Activated CD4-positive, alpha-beta T cell treated with anti-CD3 and anti-CD28 coated beads for 4 hours (primary cell): ENCODE results near the gene ACACA.
A peak's percentile ranks its signal among the peaks of the same experiment; 100 is the strongest.
"Not testable (repeated sequence)": the region's sequence is repeated elsewhere in the genome, so short reads cannot be mapped to it uniquely, and the experiment has no call there.

Experiments used
- DNase-seq, 2 donors: peaks; one replicate each; pipeline ENCODE4 v3.0.0-alpha.2; 2020

ACACA gene

DNA sequence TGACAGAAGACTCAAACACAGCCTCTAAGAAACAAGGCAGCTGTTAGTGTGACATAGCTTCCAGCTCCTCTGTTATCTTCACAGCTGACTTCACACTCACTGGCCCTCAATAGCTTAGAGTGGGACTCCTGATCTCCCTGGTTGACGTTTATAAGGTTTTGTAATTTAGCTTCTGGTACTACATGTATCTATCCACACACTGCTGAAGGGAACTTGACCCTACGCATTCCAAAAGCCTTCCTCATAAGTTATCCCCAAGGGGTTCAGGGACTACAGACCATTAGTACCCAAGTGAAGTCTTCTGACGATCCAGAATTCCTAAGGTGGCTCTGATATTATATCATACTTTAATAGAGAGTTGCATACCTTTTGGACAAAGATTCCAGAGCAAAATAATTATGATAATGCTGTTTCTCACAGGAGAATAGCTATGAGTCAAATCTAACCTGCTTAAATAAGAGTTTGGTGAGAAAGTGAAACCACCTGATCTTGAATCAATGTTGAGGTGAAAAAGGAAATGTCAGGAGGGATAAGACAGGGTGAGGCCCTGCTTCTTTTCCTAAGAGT, 14.5 kb downstream of the ACACA start:
- no peak for DNase-seq

DNA sequence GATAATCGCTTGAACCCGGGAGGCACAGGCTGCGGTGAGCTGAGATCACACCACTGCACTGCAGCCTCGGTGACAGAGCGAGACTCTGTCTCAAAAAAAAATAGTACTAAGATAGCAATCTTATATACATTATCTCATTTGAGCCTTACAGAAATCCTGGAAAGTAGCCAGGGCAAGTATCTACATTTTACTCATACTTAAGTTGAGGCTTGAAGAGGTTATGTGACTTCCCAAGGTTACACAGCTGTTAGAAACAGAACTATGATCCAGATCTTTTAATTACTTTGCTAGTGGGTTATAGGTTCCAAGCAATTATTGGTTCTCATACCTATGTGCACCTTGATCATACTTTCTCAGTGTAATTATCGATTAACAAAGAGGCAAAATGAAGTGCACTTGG, 15.5 kb downstream of the ACACA start:
- no peak for DNase-seq

DNA sequence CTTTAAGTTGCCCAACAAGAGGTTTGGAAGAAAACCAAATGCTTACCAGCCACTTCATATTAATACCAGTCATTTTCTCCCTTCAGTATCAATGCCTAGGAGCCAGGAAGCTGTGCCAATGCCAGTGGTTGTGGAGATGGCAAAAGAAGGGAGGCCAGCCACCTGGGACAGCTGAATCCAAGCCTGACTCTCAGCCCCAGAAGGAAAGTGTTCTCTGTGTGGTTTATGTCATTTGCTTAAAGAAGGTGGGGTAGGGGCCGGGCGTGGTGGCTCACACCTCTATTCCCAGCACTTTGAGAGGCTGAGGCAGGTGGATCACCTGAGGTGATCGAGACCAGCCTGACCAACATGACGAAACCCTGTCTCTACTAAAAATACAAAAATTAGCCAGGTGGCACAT, 17.5 kb downstream of the ACACA start:
- no peak for DNase-seq

DNA sequence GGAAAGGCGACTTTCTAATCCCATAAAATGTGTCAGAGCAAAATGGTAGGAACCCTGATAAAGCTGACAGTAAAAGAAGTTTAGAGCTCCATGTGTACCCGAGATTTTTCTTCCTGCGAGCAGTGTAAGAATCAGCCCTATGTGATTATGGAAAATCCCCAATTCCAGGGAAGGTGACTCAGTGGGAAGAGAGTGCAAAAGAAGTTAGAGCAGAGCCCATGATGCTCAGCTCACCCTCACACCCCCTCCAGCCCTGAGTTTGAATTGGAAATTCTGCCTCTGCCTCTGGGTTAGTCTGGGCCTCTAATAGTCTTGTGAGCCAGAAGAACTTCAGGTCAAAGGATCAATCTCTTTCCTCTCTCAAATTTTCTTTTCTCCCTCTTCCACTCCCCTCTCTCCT, 18.4 kb downstream of the ACACA start:
- DNase-seq = no peak

DNA sequence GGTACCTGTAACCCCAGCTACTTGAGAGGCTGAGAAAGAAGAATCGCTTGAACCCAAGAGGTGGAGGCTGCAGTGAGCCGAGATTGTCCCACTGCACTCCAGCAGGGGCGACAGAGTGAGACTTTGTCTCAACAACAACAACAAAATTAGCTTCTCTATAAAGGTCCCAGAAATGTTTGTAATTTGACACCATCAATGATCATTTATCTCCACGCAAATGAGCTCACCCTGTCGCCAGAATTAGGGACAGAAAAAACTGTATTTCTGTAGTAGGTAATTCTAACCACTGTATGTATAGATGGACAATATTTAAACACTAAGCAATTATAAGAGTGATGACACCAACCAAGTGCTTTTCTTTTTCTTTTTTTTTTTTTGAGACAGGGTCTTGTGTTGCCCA, 20.2 kb downstream of the ACACA start:
- DNase-seq = no peak

DNA sequence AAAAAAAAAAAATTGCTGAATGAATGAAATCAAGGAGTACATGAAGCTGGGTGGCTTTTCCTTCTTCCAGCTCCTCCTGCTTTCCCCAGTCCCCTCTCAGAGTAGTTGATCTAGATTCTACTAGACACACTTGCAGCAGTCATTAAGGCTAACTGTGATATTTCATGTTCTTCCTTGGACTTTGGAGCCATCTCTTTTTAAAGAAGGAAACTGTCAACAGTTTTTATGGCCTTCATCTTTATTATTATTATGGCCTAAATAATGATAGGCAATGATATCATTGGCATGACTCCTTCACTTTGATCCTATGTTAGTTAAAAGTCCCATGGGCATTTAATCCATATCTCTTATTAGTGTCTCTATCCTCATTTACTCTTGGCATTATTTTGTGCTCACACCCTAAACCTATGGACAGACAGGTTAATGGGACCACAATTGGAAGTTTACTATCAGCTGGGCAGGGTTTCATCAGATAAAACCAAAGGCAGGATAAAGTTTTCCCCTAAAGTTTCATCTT, 21.1 kb downstream of the ACACA start:
- no peak for DNase-seq

DNA sequence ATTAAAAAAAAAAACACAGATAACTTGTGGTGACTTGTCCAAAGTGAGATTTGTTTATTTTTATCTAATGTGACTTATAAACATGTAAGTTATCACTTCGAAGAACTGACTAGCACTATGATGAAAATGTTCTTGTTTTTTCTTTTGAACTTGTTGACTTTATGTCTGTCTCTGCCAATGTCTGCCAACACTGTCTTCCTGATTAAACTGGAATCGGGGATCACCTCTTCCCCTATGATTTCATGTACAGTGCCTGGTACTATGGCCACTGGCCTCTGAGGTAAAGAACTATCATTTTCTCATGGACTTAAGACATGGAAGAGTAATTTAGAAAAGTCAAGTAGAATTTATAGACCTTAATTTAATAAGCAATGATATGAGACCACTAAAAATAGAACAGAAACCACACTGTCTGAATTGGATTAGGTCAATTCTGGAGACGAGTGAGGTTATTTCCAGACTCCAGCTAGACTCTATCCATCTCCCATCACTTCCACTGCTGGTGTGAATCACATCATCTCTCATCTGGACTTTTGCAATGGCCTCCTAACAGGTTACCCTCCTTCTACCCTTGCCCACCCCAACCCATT, 22.0 kb downstream of the ACACA start:
- no peak for DNase-seq

DNA sequence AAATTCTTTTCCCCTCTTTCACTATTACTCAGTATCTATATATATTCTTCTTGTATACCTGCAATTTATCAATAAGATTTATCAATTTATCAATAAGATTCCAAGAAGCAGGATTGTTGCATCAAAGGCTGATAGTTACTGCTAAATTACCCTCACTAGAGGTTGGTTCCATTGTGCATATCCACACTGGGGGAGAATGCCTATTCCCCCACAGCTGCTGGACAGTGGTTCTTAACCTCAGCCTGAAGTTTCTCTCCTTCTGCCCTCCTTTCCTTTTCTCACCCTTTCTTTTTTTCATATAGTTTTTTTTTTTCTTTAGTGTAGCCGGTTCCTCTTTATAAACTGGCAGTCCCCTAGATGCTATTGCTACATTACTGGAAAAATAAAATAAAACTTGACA, 24.6 kb downstream of the ACACA start:
- no peak for DNase-seq

DNA sequence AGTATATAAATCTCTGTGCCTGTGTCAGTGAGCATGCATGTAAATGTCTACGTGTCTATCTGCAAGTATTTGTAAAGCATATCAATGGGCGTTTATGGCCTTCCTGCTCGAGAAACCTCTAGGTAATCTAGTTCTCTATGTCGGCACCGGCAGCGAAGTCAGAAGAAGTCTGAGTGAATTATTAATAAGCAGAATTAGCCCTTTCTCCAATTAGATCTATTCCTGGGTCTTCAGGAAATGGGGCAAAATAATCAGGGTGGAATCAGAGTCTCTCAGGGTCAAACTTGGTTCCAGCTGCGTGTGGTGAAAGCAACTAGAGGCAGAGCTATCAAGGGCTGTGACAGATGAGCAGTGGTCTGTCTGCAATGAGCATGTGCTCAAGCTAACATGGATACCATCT, 30.9 kb downstream of the ACACA start, which contains the start of gene C17orf78:
Gene C17orf78 (plus strand): TSS at position 280 of the 400 bp plus-strand sequence. CDS start 108 bp downstream, at position 388.
- DNase-seq = no peak

DNA sequence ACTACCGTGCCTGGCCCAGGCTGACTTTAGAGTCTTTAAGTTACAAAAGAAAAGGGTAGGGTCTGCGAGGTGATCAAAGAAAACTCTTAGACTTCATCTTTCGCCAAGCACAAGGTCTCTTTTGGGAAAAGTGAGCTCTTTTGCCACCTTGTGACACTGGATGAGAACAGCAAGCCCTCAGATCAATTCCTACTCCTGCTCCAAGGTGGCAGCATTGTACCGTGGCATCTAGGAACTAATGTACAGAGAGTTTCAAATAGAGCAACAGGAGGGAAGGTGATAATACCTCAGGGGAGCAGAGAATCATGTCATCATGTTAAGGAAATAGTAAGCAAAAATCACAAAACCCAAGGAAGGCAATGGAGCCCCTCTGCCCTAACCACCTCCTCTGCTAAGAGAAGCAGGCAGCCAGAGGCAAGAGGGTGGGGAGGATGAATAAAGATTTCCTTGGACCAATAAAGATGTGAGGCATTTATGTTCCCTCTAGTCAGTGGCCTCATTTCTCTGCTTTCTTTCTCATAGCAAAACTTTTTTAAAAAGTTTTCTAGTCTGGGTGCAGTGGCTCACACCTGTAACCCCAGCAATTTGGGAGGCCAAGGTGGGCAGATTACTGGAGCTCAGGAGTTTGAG, 33.0 kb downstream of the ACACA start:
- DNase-seq = peak; percentile 50 to 62

DNA sequence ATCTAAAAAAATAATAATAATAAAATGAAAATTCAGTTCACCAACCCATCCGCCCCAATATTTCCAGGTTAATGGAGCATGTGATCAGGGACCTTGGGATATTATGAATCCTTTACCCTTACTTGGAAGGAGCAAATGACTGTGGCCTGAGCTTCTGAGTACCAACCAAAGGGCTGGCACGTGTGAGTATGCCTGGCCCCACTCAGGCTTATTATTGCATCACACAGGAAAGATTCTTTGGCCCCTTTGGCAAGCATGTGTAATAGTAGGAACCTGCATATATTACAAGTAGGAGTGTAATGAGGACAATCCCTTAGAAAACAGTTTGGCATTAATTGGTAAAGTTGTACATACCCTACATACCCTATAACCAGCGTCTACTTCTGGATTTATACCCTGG, 38.1 kb downstream of the ACACA start:
- DNase-seq = no peak

DNA sequence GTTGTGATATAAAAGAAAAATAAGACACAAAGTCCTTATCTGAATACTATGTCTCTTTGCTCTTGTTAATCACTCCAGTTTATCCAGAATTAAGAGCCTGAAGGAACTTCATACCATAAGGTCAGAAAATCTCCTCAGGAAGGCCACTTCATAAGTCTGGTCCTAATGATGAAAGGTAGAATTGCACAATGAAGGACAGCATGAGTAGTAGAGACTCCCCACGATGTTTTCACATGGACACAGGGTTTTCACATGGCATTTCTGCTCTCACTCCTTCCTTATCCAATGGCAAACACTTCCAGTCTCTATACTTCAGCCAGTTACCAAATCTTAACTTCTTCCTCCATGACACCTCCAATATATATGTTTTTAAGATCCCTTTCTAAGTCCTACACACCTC, 41.0 kb downstream of the ACACA start:
- DNase-seq = no peak

DNA sequence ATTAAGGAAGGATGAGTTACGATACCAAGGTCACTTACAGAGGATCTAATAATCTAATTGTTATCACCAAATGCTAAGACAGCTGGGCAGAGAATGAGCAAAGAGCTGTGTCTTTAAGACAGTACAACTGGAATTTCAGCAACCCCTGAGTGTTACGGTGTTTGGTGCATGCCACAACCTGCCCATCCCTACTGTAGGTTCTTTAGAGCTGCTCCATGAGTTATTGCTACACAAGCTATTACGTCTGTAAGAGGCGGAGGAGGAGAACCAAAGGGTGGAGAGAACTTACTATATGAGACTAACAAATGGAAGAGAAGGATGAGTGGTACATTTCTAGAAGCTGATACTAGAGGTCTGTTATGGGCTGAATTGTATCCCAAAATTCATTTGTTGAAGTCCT, 45.1 kb downstream of the ACACA start:
- no peak for DNase-seq

DNA sequence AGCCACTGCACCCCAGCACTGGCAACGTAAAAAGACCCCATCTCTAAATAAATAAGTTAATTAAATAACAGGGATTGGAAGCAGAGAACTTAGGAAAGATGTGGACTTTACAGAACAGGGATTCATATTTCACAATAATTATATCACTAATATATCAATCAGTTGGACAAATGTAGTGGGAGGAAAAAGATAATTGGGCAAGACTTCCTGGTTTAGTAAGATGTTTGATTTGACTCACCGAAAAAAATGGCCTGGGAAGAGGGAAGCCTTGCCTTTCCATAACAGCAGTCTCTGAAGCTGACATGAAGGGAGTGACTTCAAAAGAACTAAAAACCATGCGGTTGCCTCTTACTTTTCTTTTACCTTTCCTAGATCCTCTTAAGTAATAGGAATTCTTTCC, 46.0 kb downstream of the ACACA start:
- DNase-seq = no peak

DNA sequence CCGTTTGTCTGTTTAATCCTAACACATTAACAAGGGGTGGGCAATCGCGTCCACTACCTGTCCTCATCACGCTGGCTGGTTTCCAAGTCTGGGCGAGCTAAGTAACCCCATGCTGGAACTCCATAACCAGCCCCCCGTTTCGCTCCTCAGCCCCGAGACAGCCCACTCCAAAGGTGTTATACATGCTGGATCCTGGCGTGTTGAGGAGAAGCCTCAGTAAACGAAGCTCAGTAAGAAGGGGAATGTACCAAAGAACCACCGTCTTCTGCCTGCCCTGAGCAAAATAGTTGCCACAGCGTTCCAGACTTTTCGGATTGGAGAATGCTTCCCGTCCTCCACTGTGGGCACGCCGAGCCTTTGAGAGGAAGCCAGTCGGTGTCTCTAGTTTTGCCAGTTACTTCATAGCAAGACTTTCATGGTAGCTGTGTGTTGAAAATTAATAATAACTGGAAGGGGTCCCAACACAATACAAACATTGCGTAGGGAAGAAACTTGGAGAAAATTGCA, 46.9 kb downstream of the ACACA start:
- DNase-seq = no peak

DNA sequence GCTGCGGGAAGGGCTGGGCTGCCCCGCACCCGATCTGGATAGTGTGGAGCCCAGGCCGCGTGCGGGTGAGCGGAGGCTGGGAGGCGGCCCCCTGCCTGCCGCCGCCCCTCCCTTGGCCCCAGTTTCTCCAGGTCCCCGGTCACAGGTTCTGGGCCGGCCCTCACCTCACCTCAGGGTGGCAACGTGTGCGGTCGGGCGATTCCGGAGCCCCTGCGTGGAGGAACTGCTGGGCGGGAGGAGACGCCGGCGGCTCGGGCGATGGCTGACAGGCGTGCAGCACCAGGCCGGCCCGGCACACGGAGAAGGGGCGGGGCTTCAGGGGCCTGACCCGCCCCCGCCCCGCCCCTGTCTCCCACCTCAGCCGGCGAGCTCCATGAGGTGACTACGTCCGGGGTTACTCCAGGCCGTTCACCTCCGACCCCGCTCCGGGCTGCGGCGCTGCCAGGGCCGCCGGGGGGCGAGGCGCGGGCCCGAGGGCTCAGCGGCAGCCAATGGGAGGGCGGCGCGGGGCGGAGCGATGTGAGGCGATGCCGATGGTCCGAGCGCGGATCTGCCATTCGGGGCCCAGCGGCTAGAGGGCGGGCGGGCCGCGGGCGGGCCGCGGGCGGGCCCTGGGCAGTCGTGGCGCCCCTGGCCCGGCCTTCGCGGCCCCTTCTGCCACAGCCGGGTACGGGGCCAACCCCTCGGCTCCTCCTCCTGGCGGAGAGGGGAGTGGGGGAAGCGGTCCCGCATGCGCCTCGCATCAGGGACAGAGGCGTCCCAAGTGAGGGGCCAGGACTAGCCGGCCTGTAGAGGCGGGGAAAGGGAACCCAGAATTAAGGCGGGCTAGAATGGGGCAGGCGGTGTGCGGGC, 47.6 kb downstream of the ACACA start:
- peak; percentile 85 to 86 for DNase-seq

DNA sequence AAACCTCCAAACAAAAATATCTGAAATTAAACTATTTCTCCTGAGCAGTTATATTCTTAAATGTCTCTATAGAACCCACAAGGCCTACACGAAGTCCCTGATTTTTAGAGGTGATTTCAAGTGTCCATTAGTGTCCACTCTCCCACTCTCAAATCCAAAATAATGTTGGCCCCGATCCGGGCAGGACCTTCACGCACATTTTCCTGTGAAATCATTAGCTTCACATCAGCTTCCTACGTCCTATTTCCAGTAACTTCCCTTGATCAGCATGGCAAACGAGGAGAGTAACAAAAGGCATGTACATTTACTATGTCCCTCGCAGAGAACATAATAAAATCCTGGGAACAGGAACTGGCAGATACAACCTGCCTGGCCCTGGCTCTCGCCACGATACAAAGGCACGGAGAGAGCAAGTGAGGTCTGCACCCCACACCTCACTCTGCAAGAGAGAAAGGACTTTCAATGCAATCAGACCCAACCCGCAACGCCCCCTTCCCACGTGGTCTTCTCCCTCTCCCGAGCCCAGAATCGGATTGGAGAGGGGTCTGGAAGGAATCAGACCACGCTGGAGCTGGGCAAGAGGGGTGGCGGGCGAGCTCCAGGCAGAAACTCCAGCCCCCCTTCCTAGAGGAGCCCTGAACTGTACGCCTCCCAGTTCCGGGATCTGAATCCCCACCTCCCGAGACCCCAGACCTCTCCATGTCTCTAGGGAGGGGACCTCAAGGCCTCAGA, 48.4 kb downstream of the ACACA start:
- peak; percentile 15 to 21 for DNase-seq

DNA sequence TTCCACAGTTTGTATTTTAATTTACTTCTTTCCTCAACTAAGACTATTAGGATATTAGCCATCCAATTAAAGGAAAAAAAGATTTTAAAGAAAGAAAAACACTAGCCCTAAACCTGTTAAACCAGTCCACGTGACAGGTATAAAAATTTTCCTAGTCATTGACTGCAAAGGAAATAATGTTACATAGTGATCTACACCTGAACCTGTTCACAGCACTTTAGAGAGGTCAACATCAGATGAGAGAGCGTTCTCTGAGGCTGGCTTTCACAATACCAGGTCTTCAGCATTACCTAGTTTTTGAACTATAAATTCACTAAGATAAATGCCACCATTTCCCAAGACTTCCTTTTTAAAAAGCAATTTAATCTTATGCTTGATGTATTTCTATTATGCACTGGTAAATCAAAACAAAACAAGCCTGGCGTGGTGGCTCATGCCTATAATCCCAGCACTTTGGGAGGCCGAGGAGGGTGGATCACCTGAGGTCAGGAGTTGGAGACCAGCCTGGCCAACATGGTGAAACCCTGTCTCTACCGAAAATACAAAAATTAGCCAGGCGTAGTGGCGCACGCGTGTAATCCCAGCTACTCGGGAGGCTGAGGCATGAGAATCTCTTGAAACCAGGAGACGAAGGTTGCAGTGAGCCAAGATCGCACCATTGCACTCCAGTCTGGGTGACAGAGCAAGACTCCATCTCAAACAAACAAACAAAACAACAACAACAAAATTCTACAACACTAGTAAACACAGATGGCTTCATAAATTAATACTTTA, 49.7 kb downstream of the ACACA start:
- not testable (repeated sequence) for DNase-seq

DNA sequence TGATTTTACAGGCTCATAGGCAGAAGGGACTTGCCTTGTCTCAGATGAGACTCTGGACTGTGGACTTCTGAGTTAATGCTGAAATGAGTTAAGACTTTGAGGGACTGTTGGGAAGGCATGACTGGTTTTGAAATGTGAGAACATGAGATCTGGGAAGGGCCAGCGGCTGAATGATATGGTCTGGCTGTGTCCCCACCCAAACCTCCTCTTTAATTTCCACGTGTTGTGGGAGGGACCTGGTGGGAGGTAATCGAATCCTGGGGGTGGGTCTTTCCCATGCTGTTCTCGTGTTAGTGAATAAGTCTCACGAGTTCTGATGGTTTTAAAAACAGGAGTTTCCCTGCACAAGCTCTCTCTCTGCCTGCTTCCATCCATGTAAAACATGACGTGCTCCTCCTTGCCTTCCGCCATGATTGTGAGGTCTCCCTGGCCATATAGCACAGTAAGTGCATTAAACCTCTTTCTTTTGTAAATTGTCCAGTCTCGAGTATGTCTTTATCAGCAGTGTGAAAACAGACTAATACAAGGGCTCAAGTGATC, 59.7 kb downstream of the ACACA start:
- not testable (repeated sequence) for DNase-seq

DNA sequence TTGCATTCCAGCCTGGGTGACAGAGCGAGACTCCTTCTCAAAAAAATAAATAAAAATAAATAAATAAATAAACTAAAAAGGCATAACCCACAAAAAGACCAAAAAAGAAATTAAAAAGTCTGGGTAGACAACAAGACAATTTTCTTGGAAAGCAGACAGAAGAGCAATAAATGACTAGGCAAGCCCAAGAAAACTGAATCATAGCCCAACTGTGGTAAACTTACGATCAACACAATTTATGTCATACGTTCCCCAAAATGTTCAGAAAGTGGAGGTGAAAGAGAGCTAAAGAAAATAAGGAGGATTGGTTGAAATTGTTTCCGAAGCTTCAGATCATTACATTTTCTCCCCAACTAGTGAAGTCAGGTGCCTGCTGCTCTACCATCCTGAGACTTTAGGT, 62.1 kb downstream of the ACACA start:
- DNase-seq = no peak

DNA sequence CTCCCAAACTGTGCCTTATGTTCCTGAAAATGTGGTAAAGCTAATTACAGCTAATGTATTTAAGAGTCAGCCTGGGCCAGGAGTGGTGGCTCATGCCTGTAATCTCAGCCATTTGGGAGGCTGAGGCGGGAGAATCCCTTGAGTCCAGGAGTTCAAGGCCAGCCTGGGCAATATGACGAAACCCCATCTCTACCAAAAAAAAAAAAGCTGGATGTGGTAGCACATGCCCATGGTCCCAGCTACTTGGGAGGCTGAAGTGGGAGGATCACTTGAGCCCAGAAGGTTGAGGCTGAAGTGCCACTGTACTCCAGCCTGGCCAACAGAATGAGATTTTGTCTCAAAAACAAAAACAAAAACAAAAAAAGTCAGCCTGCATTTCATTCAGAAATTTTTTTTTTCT, 64.0 kb downstream of the ACACA start:
- no peak for DNase-seq
